HG02642 (cell line): ENCODE measurements around the gene TAF10.

Source experiments
- ATAC-seq: cut with Tn5 transposase; IDR thresholded peaks from one replicate; pipeline ENCODE4 v1.9.1; 2021; ENCODE audit warnings: mild to moderate bottlenecking; ENCODE audit not compliant: unreplicated experiment, poor library complexity

TAF10 gene

GRCh38 chr11:6612213-6613041 is at the start of gene TAF10:
Gene TAF10, minus strand, starts transcription at chr11:6612216. Its CDS starts 27 bp downstream, at chr11:6612189.
- ATAC-seq, result peak; percentile 92

- no peak for ATAC-seq
These were observed 48.7 kb upstream of the TAF10 start for GRCh38 chr11:6660712-6661111.

DNA sequence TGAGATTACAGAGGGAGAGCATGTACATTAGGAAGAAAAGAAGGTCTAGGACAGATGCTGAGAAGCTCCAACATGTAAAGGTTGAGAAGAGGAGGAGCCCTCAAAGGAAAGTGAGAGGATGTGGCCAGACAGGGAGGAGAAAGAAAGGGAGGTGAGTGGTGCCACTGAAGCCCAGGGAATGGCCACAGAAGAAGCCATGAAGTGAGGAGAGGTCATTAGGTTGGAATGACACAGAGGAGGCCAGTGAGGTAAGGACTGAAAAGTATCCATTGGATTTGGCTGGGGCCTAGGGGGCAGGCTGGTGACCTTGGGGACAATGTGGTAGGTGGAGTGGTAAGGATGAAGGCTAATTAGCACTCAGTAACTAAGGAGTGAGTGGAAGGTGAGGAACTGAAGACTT is 46.6 kb upstream of the TAF10 start:
- no peak for ATAC-seq

DNA sequence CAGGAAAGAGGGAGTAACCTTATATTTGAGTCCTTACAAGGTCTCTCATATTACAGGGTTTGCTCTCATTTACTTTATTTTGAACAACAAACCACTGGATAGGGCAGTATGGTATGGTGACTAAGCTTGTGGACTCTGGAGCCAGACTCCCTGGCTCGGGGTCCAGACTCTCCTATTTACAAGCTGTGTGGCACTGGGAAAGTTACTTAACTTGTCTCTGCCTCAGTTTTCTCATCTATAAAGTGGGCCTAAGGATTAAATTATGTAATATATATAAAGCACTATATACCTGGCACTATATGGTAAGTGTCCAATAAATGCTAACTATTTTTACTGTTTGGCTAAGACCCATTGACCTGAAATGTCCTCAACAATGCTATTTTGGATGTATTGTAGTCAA is 45.3 kb upstream of the TAF10 start:
- no peak for ATAC-seq

- ATAC-seq, result no peak
These were observed 44.9 kb upstream of the TAF10 start for GRCh38 chr11:6656936-6657335.

DNA sequence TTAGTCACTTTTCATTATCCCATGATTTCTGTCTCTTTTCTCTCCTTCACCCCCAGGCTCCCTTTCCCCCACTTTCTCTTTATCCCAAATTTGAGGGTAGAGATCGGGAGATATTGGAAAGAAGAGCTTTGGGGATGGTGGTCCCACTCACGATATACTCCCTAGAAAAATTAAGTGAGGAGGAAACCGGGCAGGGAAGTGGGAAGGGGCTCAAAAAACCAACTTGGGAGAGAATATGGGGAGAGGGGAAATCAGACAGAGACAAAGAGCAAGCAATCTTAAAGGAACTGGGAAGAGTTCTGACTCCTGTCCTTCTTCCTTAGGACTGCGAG is 44.5 kb upstream of the TAF10 start:
- no peak for ATAC-seq

DNA sequence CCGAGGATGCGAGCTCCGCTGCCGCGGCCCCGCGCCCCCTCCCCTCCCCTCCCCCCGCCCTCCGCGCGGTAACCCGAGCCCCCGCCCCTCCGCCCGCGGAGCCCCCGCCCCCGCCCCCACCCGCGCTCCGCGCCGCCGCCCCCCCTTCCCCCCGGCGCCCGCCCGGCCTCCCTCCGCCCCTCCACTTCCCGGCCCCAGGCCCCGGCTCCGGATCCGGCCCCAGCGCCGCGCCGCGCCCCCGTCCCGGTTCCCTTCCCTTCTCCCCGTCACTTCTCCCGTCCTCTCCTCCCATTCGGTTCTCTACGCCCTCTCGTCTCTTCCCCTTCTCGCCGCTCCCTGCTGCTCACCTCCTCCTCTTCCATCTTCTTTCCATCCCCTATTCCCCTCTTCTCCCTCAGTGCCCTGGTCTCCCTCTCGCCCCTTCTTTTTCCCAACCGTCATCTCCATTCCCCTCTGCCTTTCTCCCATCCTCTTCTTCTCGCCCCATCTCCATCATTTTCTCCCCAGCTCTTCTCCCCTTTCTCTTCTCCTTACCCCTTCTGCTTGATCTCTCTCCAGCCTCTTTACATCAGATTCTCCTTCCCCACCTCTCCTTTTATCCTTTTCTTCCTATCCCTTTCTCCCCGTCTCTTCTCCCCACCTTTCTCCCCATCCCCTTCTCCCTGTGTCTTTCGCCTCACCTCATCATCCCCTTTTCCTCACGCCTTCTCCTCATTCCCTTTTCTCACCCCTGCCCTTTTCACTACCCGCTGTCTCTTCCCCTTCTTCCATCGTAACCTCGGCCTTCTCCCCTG is 44.0 kb upstream of the TAF10 start, which contains the start of gene DCHS1:
TSS of gene DCHS1 (minus strand) at position 20 of the 794 bp plus-strand sequence. CDS start 14,196 bp downstream, outside the sequence.
- ATAC-seq, result no peak

GRCh38 chr11:6655020-6655789 is 43.2 kb upstream of the TAF10 start:
- ATAC-seq, result no peak

GRCh38 chr11:6654281-6655019 is 42.4 kb upstream of the TAF10 start:
- no peak for ATAC-seq

DNA sequence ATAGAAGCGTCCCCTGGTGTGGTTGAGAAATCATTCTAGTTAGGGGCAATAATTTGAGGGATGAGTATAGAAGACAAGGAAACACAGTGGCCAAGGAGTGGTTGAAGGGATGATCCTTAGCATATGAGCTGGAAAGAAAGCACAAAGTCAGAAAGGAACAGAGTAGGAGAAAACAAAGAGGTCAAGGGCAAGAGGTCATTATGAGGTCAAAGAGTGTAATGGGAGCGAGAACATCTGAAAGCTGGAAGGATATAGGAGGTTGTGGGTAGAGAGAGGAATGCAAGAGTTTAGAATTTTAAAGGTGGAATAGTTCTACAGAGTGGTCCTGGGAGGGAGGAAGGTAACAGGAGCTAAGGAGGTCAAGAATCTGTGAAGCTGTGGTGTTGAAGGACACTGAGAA is 41.6 kb upstream of the TAF10 start:
- ATAC-seq, result no peak

- no peak for ATAC-seq
These were observed 41.1 kb upstream of the TAF10 start for GRCh38 chr11:6653097-6653496.

- ATAC-seq, result no peak
These were observed 40.2 kb upstream of the TAF10 start for GRCh38 chr11:6652182-6652581.

- no peak for ATAC-seq
These were observed 39.0 kb upstream of the TAF10 start for GRCh38 chr11:6650980-6651379.

DNA sequence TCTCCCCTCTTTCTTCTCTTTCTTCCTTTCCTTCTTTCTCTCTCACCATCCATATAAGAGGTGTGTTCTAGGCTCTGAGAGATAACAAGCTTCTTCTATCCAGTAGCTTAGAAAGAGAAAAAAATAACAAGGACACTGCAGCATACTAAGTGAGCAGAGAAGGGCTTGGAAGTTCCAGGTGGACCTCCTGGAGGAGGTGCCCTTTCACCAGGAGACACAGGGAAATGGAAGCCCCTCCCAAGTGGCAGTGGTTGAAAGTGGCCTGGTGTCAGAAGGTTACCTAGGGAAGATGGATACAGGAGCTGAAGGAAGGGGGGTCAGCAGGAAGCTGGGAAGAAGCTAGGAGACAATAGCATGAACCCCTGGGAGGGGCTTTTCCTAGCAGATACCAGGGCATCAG is 38.1 kb upstream of the TAF10 start:
- ATAC-seq, result no peak

- ATAC-seq, result no peak
These were observed 36.5 kb upstream of the TAF10 start for GRCh38 chr11:6648501-6648900.

DNA sequence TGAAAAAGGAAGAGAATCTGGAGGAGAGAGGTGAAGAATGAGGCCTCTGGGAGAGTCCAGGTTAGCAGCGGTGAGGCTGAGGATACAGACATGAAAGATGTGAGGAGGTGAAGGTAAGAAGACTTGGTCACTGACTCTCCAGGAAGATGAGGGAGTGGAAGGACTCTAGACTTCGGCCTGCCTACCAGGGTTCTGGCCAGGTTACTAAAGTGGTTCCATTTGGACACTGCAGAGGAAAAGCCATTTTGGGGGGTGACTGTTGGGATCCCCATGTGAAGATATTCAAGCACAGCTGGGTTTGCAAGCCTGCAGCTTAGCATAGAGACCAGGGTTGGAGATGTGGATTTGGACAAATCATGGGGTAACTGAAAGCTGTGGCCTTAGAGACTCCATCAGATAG is 35.8 kb upstream of the TAF10 start:
- ATAC-seq, result no peak

DNA sequence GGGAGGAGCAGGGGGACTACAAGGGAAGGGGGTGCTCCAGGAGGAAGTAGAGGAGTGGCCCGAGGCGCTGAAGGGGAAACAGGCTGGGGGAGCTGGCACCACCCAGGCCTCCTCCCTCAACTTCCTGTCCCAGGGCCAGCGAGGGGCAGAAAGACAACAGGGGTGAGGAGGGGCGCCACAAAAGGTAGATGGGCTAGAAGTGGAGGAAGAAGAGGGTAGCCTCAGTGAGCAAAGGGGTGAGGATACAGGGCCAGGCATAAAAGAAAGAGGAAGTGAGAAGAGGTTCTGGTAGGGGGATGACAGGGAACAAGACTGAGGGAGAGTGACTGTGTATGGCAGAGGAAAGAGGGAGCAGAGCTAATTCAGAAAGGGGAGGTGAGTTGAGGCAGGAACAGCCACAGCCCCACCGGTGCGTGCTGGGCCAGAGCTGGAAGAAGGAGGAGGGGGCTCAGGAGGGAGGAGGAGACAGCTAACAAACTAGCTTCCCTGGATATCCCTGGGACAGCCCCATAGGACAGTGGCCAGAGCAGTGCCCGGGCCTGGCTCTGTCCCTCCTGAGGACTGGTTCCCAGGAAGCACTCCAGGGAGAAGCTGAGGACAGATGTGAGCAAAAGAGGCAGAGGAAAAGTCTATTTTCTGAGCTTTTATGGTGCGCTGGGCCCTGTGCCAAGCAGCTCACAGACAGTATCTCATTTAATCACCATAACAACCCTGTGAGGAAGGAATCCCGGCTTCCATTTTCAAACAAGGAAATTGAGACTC is 35.1 kb upstream of the TAF10 start:
- peak; percentile 90 for ATAC-seq

DNA sequence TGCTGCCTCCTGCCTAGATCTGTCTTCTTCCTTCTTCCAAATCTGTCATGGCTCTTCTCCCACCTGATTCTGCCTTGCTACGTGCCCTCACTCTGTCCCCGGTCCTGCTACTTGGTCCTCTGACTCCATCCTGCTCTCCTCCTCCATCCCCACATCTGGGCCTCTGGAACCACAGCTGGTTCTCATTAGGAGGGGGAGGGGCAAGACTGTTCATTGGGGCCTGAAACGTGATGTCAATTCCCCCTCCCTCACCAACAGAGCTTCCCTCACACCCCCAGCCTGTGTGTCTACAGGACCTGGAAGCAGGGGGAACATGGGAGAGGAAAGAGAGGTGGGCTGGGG is 34.5 kb upstream of the TAF10 start:
- ATAC-seq, result no peak

- ATAC-seq, result no peak
These were observed 34.1 kb upstream of the TAF10 start for GRCh38 chr11:6646071-6646470.

DNA sequence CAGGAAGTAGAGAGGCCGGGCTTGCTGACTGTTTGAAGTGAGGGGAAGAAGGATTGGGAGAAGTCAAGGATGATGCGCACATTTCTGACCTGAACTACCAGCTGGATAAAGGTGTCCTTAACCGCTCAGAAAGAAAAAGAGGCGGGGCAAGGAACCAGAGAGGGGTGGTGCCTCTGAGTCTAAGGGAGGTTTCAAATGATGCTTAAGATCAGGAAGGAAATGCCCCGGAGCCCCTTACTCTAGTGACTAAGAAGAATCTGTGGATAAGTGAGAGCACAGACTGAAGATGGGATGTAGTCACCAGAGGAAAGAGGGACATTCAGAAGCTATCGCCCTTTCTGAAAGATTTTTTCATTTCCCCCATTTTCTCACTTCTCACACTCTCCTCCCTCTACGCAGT is 30.9 kb upstream of the TAF10 start:
- ATAC-seq, result no peak
